Retinal pigment epithelial cell (primary cell): Measurements from ENCODE around the gene CORO1C.

ENCODE experiments used
- DNase-seq: peaks from one replicate; pipeline ENCODE4 v3.0.0-alpha.2; 2010; ENCODE audit warnings: low read depth
- H3K4me3 ChIP-seq: 2 replicates; pipeline ENCODE4 v1.5.1; 2011; ENCODE audit warnings: mild to moderate bottlenecking, low read length, control low read depth, moderate library complexity
- CTCF ChIP-seq: conservative IDR thresholded peaks from 2 replicates; pipeline ENCODE4 v1.5.1; 2011; ENCODE audit warnings: low read depth, low read length, control low read depth, inconsistent platforms

CORO1C gene

GRCh38 chr12:108694812-108695278 is 36.5 kb downstream of the CORO1C start:
- TF ChIP-seq CTCF: no peak
- no peak for DNase-seq
- H3K4me3 ChIP-seq: no peak overlapping the region

GRCh38 chr12:108693751-108694150 is 37.6 kb downstream of the CORO1C start:
- no peak for TF ChIP-seq CTCF
- H3K4me3 ChIP-seq: no peak overlapping the region
- no peak for DNase-seq

GRCh38 chr12:108693186-108693730 is 38.1 kb downstream of the CORO1C start:
- DNase-seq: no peak
- TF ChIP-seq CTCF: no peak
- H3K4me3 ChIP-seq: no peak overlapping the region

- TF ChIP-seq CTCF: no peak
- DNase-seq: no peak
- H3K4me3 ChIP-seq: no peak overlapping the region
Measured at GRCh38 chr12:108691998-108692808, 39.1 kb downstream of the CORO1C start.

- DNase-seq: peak; percentile 93
- H3K4me3 ChIP-seq: peak overlapping the region; percentile 10
- TF ChIP-seq CTCF: peak; percentile 24
Measured at GRCh38 chr12:108691175-108691997, 39.9 kb downstream of the CORO1C start.

- no peak for DNase-seq
- H3K4me3 ChIP-seq: no peak overlapping the region
- no peak for TF ChIP-seq CTCF
Measured at GRCh38 chr12:108690542-108691174, 40.7 kb downstream of the CORO1C start.
